Right forelimb (tissue), 1 donor: Measurements from ENCODE around the gene PRKAG1.

Source experiments
- DNase-seq: peaks from one replicate; pipeline ENCODE4 v3.0.0-alpha.2; 2018

The PRKAG1 gene

DNA sequence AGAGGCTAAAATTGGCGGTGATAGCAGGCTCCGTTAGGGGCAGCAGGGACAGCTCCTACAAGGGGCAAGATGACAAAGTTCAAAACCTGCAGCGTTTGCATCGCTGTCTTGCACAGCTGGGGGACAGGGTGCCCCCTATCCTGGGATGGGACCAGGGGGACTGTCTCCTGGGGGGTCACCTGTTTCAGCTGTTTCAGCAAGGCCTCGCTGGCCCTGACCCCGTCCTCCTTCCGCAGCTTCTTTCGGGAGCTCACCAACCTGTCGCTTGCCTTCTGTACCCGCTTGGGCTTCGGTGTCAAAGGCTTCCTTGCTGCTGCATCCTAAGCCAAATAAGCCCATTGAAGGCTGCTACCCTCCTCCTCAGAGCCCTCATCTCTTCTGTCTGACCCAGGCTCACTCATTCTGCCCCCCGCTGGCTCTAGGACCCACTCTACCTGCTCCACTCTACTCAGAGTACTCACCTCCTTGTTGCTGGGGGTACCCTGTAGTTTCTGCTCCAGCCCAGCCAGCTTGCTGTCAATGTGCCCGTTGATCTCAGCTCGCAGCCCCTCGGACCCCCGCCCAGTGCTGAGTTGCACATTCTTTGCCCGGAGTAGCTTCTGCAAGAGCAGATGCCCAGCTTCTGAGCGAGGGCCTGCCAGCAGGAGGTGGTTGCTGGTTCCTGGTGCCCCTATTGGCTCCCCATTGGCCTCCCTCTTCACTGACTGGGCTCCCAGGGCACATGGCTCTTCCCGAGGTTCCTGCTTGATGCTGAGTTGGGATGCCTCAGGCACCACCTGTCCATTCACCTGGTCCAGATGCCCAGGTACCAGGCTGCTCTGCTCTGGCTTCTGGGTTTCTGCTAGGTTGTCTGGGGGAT, 12.4 kb upstream of the PRKAG1 start:
- DNase-seq = no peak

DNA sequence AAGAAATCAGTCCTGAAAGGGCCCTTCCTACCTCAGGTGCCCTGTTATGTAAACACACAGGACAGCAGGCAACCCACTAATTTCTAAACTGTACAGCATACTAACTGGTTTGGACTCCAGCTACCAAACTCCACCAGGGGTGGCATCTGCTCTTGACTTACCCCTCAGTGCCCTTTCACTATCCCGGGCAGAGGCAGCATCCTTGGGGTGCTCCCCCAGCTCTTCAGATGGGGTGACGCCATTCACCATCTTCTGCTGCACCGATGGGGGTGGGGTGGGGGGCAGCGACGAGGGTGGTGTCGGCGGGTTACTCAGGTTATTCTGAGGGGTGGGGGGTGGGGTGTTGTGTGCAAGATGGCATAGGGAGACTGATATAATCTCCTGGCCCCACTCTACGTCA, 11.5 kb upstream of the PRKAG1 start:
- no peak for DNase-seq

DNA sequence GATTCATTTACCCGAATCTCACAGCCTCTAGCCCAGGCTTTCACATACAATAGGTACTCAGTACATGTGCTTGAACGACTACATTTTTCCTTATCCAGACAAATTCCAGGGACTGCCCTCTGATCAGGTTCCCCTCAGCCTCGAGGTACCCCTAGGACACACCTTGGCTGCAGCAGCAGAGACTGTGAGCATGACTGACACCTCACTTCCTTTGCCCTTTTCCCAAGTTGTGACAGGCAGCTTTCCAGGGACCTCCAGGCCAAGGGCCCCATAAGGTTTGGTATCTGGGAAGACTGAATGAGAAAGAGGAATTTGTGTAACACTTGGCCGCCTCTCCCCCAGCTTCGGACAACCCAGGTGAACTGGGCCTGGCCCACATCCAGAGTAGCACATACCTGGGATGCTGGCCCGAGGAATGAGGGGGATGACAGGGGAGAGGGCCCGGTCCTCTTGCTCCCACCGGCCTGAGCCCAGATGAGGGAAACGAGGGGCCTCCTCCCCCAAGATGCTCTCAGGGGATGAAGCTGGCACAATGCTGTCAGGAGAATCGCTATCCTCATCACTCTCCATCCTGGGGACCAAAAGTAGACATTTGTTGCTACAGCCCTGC, 10.2 kb upstream of the PRKAG1 start:
- DNase-seq = no peak

DNA sequence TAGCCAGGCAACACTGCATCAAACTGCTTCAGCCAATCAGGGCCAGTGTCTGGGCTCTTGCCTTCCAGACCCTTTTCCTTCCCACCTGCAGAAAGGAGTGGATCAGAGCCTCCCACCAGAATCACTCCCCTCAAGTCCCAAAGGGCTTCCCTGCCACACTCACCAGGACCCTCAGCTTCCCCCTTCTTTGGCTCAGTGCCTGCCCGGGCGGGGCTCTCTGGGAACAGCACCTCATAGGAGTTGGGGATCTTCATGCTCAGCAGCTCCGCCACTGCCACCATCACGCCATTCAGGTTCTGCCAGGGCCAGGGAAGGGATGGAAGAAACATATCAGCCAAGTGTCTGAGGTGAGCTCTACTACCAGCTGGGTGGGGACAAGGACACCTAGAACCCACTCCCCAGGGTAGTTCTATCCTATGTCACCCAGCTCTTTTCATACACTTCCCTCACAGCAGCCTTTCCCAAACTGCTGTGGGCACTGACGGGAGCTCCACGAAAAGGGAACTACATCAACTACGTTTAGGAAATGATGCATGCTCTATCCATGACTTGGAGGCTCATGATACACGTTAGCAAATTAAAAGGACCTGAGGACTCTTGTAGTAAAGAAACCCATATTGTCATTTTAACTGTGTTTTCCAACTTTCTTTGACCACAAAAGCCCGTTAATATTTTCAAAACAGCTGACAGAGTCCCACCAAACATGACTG, 9.4 kb upstream of the PRKAG1 start:
- no peak for DNase-seq

DNA sequence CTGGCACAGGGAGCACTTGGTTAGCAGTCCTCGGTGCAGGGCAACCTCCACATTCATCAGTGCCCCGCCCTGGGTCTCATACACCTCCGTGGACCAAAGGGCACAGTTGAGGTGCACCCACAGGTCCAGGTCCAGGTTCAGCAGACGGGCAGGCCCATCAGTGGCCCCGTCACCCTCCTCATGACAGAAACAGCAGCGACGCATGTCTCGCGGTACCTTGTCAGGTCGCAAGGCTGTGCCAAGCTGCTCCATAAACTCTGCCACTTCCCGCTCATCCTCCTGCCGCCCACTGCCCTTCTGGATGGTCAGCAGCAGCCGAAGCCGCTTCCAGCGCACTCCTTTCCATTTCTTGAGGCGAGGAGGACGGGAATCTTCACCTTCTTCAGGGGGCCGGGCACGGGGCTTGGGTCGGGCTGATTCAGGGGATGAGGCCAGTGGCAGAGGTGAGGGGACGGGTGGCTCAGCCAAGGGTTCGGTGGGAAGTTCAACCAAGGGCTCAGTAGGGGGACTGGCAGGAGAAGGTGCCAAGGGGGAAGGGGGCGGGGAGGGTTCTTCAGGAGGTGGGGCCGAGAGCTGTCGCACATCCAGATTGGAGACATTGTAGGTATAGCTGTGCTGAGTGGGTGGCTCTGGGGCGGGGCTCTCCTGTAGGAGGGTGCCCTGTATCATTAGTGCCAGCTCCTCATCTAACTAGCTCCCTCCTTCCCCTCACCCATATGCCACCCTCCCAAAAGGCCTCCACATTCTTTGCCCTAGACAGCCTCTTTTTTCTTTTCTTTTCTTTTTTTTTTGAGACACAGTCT, 8.3 kb upstream of the PRKAG1 start:
- no peak for DNase-seq

DNA sequence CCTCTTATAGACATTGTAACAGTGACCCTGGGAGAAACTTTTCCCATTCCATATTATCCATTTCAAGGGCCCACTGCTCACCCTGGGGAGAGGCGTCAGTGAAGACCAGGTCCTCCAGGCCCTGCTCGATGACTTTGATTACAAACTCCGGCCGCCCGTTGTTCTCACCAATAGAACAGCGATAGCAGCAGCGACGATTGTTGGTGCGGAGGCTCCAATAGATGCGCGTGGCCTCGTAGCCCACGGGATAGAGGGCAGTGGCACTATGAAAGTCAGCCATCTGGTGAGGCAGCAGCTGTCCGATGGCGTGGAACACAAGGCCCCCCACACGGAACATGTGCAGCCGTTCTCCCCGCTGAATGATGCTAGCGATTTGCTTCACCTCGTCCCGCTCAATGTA, 7.5 kb upstream of the PRKAG1 start:
- DNase-seq = no peak

DNA sequence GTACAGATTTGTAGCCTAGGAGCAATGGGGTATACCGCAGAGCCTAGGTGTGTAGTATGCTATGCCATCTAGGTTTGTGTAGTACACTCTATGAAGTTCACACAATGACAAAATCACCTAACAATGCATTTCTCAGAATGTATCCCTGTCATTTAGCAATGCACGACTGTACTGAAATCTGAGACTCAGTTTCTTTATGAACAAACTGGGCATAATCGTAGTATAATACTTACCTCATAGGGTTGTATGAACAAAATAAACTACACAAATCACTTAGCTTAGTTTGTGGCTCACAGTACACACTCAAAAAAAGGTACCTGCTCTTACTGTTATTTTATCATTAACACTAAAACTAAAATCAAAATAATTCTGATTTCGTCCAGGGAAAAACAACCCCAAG, 6.9 kb upstream of the PRKAG1 start:
- no peak for DNase-seq

DNA sequence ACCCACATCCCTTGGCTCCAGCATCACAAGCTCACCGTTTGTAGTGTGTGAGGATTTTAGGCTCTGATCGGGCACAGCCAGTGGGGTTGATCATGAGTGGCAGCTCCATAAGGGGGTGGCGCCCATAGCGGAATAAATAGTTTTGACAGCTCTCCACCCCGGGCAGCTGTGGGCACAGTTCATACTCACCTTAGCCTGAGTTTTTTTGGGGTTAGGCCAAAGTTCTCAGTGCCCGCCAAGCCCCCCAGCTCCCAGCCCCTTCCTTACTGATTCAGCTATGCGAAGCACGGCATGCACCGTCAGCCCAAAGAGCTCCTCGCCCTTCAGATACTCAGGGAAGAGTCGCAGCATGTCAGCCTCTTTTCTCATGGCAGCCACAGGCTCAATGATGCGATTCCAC, 6.0 kb upstream of the PRKAG1 start:
- DNase-seq = no peak

DNA sequence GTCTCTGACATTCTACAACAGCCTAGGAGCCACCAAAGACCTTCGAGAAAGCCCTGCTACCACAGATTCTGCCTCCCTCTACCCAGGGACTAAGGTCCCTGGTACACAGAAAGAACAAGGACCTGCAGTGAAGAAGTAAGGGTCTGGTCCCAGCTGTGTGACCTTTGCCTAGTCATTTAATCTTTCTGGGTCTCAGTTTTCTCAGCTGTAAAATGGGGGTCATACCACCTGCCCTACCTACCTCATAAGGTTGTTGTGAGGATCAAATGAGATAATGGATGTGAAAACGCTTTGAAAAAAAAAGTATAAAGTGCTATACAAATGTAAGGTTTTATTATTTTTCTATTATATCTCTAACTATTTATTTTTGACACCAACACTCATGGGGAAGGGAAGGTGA, 5.2 kb upstream of the PRKAG1 start:
- DNase-seq = no peak

DNA sequence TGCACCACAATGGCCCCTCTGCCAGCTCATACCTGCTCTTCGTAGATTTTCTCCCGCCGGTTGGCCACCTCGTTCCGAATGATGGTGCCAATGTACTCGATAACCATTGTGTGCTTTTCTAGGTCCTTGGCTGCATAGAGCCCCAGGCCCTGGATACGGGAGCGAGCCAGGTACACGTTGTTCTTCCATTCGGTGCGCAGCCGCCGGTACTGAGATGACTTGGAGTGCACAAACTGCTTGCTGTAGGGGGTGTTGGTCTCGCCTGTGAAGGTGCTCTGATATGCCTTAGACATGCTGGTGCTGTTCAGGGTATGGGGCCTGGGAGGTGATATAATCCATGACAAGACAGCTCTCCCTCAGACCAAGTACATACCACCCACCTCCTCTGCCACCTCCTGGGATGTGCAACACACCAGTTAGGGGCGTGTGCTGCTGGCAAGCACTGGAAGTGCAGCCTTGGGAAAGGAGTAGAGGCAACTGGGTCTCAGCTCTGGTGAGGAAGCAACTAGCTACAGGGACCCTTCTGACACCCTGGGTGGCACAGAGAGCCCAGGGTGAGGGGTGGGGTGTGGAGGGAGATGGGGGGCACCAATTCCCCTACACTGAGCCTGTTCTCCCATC, 4.1 kb upstream of the PRKAG1 start:
- DNase-seq = no peak

DNA sequence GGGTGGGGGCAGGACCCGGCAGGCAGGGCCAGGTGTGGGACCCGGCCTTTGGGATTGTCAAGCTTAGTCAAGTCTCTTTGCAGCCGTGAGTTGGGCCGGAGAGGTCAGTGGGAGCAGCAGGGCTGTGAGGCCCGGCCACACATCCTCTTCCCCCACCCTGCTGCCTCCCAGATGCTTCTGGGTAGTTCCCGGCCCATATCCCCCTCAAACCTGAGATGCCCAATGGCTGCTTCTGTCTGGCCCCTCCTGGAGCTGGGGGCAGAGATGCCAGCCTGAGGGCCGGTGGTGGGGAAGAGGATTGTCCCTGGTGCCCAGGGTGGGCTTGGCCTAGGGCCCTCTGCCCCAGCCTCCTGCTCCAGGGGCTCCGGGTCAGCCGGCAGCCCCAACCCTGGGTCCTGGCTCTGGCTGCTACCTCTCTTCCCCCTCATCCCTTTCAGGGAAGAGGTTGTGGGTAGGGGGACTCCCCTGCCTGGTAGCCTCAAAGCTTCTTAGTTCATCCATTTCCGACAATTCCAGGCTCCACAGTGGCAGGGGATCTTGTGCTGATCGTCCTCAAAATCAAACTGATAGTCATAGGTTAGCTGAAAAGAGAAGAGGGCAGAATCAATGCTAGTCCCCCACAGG, 2.8 kb upstream of the PRKAG1 start:
- no peak for DNase-seq

DNA sequence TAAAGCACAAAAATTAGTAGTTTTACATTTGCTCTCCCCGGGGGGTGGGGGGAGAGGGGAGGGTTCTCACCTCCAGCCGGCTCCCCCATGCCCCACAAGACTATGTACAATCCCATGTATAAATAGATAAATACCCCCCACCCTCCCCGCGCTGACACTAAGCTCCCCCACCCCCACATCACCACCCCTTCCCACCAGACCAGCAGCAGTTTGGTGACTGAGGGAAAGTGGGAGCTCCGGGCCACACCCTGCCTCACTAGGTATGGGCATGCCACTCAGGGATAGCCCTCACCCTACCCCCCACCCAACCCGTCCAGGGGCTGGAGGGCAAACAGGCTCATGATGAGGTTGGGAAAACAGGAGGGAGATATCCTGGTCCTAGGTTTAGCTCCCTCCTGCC, 1.9 kb upstream of the PRKAG1 start:
- DNase-seq = no peak

DNA sequence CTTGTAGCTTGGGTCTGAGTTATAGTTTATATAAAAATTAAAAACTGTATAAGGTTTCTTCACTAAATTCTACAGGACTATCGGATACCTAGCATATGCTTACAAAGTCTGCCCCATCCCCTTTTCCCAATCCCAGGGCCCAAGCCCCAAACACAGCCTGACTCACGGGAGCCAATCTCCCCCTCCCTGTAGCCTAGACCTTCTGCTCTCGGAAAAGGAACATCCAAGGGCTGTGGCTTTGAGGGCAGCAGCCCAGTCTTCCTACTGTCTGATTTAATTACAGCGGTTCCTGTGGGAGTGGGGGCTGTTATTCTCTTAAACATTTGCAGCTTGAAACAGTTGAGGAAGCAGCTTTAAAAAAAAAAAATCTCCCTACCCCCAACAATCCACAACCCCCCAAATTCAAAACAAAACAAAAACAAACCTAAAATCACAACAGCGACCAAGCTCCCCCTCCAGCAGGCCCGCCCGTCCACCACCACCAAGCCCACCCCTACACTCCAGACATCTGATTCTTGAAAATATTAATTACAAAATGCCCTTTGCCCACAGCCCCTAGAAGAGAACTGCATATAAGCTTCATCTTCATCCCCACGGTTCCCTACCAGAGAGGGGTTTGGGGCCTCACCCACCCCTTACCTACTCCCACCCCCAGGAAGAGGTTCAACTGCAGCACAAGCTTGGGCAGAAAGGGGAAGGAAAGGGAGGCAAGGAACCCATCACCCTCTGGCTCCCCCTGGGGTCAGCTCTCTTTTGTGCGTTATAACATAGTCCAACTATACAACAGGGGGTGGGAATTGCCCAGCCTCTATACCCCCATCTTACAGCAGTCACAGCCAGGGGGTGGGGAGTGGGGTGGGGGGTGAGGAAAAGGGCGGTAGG, 1.1 kb upstream of the PRKAG1 start:
- no peak for DNase-seq

DNA sequence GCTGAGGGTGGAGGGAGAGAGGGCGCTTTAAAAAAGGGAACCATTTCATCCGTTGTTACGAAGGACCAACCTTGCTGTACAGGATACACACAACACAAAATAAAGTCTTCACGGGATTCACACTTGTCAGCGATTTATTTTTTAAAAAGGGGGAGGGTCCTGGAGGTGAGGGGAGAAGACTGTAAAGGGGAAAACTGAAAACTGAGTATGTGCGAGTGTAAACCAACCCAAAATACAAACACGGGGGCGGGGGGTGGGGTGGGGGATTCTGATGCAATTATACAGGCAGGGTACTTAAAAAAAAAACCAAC, 499 bp upstream of the PRKAG1 start:
- no peak for DNase-seq

DNA sequence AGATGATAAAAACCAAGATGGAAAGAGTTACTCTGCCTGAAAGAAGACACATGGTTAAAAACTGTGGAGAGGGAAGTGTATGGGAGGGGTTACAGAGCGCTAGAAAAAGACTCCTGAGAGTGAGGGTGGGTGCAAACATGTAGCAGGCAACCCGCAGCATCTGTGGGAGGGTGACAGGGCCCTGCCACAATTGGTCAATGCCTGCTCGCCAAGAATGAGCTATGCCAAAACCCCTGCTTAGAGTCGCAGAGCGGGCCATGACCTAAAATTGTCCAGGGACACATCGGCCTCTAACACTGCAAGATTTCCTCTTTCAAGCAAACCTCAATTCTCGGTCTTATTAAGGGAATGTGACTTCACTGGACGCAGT, 700 bp downstream of the PRKAG1 start:
- no peak for DNase-seq

DNA sequence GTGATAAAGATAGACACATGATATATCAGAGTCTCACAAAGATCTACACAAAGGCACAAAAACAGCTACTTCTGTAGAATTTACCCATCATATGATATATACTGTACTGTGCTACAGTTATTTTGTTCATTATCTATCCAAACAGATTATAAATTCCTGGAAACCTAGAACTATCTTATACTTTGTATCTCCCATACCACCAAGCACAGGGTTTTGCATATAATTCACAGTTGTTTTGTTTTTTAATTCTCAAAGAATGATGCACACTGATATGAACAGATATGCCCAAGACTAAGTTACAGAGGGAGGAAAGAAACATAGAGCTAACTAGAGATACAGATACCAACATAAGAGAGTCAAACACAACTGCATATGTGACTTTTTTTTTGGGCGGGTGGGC, 3.4 kb downstream of the PRKAG1 start:
- no peak for DNase-seq

DNA sequence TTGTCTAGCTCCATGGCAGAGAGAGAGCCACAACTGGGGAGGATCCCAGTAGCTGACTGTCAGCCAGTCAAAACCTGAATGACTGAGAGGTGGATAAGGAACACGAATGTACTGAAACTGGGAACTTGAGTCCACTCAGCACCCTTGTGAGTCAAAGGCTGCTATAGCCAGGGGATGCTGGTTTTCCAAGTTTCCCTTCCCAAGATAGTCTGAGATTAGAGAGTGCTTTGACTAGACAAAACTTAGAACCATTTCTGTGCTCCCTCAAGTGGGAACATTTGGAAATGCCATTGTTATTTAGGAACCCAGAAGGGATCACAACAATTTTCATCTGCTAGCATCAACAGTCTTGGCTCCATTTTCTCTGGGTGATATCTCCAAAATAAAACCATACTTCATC, 4.0 kb downstream of the PRKAG1 start:
- no peak for DNase-seq

DNA sequence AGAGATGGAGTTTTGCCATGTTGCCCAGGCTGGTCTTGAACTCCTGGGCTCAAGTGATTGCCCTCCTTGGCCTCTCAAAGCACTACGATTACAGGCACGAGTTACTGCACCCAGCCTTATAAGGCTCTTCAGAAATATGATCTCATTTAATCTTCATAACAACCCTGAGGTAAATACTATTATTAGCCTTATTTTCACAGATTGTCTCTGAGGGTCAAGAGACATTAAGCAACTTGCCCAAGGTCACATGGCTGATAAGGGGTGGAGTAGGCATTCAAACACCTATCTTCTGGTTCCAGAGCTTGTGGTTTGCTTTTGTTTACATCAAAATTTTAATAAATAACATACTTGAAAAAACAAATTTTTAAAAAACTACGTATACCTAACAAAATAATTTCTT, 5.1 kb downstream of the PRKAG1 start:
- DNase-seq = no peak

DNA sequence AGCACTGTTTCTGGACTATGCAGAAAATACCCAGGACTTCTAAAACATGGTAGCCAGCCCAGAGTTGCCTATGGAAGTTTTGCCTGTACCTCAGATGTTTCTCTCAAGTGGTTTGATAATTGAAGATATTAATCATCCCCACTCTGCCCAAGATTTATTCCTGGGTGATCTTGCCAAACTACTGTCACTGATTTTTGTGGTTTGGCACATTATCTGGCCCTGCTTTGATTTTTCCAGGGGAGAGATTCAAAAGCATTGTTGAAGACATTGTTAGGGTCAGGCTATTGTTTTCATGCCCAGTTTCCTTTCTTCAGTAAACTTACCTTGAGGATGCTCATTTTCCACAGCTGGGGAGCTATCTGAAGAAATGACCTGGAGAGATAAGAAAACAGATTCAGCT, 5.8 kb downstream of the PRKAG1 start:
- no peak for DNase-seq

DNA sequence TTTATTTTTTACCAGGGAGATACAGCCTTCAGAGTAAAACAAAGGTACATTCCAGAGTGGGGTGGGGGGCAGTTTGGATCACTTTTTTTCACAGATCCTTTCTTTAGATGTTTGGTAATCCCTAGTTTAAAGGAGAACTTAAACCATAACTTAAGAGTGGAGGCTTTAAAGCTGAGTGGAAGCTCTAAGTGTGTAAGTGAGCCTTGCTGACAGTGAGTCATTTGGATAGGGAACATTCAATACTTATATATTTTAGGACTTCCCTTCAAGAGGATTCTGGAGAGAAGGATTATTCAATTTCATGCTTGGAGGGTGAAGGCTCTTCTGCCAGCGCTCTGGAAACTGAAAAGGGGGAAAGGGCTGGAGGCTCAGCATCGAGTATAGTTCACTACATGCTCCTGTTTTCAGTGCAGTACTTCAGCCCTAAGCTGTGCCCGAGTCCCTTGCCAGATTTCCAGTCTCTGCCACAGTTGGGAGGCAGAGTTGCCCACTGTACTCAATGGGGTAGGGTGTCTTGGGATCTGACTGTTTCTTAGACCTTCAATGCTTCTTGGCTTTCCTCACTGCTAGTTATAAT, 8.4 kb downstream of the PRKAG1 start:
- no peak for DNase-seq

DNA sequence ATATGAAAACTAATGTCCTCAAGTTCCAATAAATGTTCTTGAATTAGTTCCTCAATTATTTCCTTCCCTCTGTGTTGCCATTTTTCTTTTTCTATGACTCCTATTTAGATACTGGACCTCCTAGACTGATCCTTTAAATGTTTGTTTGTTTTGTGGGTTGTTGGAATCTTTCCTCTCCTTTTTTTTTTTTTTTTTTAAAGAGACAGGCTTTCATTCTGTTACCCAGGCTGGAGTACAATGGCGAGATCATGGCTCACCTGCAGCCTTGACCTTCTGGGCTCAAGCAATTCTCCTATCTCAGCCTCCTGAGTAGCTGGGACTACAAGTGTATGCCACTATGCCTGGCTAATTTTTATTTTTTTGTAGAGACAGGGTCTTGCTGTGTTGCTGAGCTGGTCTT, 9.6 kb downstream of the PRKAG1 start:
- no peak for DNase-seq
